ENCODE data around the gene CFAP74. TPM values are rescaled to one million over a fixed set of nuclear protein-coding genes. Genes with fewer than 3 reads are reported as not detected.

CFAP74 gene
- total RNA-seq, 1 experiment from 2014 or later: not detected

DNA sequence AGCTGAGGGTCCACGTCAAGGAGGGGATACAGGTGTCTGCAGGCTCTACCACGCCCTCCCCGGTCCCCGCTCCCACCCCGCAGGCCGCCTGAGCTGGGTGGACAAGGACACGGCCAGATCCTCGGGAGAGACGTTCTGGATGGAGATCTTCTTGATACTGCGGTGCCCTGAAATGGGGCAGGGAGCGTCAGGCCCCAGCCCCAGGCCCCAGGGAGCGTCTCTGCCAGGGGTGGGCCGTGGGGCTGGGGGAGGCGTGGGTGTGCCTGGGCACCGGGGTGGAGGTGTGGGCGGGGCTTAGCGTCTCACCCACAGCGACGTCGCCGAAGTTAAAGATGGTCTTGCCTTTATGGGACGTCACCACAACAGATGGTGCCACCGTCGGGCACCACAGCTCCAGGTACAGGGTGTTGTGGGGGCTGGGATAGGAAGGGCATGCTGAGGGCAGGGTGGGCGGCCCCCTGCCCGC lies 77.2 kb downstream of the CFAP74 start:
- Histone ChIP-seq H3K9ac (ENCODE audit: low read length) (no peak overlapping the region), H3K27me3 (ENCODE audit: low read length) (no peaks in the 10 kb centered on the region), H3K4me3 (ENCODE audit: low read length) (no peak overlapping the region), H3K79me2 (ENCODE audit: low read length) (no peaks in the 10 kb centered on the region), H2AFZ (ENCODE audit: low read length) (no peak overlapping the region), H3K9me3 (ENCODE audit: low read length) (no peaks in the 10 kb centered on the region), H4K20me1 (ENCODE audit: insufficient read depth, low read depth, low read length) (no peaks in the 10 kb centered on the region), H3K27ac (ENCODE audit: low read length) (no peak overlapping the region), H3K36me3 (ENCODE audit: insufficient read depth, low read length) (no peaks in the 10 kb centered on the region), H3K9me2 (replicated peaks; ENCODE audit: insufficient read depth, low read length) (no peaks in the 10 kb centered on the region), H3K4me2 (ENCODE audit: low read depth, low read length, poor library complexity, severe bottlenecking) (no peak overlapping the region), H3K4me1 (ENCODE audit: low read length) (no peaks in the 10 kb centered on the region)
- no peak for DNase-seq

GRCh38 chr1:1925437-1926345 lies 77.9 kb downstream of the CFAP74 start:
- Histone ChIP-seq H3K9ac (ENCODE audit: low read length) (no peak overlapping the region), H3K27ac (ENCODE audit: low read length) (no peak overlapping the region), H3K9me3 (ENCODE audit: low read length) (no peaks in the 10 kb centered on the region), H3K4me2 (ENCODE audit: low read depth, low read length, poor library complexity, severe bottlenecking) (no peak overlapping the region), H3K9me2 (replicated peaks; ENCODE audit: insufficient read depth, low read length) (no peaks in the 10 kb centered on the region), H3K36me3 (ENCODE audit: insufficient read depth, low read length) (no peaks in the 10 kb centered on the region), H3K79me2 (ENCODE audit: low read length) (no peaks in the 10 kb centered on the region), H3K4me3 (ENCODE audit: low read length) (no peak overlapping the region), H4K20me1 (ENCODE audit: insufficient read depth, low read depth, low read length) (no peaks in the 10 kb centered on the region), H3K27me3 (ENCODE audit: low read length) (no peaks in the 10 kb centered on the region), H3K4me1 (ENCODE audit: low read length) (no peaks in the 10 kb centered on the region), H2AFZ (ENCODE audit: low read length) (no peak overlapping the region)
- DNase-seq: no peak

GRCh38 chr1:1924849-1925248 lies 78.7 kb downstream of the CFAP74 start:
- Histone ChIP-seq H3K9me2 (replicated peaks; ENCODE audit: insufficient read depth, low read length) (no peaks in the 10 kb centered on the region), H3K9me3 (ENCODE audit: low read length) (no peaks in the 10 kb centered on the region), H4K20me1 (ENCODE audit: insufficient read depth, low read depth, low read length) (no peaks in the 10 kb centered on the region), H3K4me2 (ENCODE audit: low read depth, low read length, poor library complexity, severe bottlenecking) (no peak overlapping the region), H2AFZ (ENCODE audit: low read length) (no peak overlapping the region), H3K4me3 (ENCODE audit: low read length) (no peak overlapping the region), H3K79me2 (ENCODE audit: low read length) (no peaks in the 10 kb centered on the region), H3K36me3 (ENCODE audit: insufficient read depth, low read length) (no peaks in the 10 kb centered on the region), H3K27ac (ENCODE audit: low read length) (no peak overlapping the region), H3K9ac (ENCODE audit: low read length) (no peak overlapping the region), H3K27me3 (ENCODE audit: low read length) (no peaks in the 10 kb centered on the region), H3K4me1 (ENCODE audit: low read length) (peaks cover under 1% of the 10 kb centered on the region)
- no peak for DNase-seq

DNA sequence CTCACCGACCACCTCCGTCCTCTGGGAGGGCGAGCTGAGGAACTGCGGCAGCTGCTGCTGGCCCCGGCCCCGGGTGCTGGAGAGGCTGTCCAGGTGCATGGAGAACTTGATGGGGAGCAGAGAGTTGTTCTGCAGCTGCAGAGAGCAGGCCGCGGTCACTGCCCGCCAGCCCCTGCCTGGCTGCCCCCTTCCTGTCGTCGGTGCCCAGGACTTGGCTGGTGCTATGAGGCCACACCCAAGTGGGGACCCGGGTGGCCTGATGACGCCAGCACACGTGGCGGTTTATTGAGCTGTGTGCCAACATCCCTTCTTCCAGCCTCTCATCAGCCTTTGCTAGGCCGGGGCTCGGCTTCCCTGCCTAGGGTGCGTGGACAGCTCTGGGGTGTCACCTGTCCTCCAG lies 79.2 kb downstream of the CFAP74 start:
- no peaks in the 10 kb centered on the region for H3K27me3 ChIP-seq (ENCODE audit: low read length)
- H2AFZ ChIP-seq (ENCODE audit: low read length): no peak overlapping the region
- H3K27ac ChIP-seq (ENCODE audit: low read length): no peak overlapping the region
- no peaks in the 10 kb centered on the region for H3K9me2 ChIP-seq (replicated peaks; ENCODE audit: insufficient read depth, low read length)
- no peak for DNase-seq
- no peaks in the 10 kb centered on the region for H3K36me3 ChIP-seq (ENCODE audit: insufficient read depth, low read length)
- H4K20me1 ChIP-seq (ENCODE audit: insufficient read depth, low read depth, low read length): no peaks in the 10 kb centered on the region
- no peaks in the 10 kb centered on the region for H3K9me3 ChIP-seq (ENCODE audit: low read length)
- H3K4me3 ChIP-seq (ENCODE audit: low read length): no peak overlapping the region
- H3K9ac ChIP-seq (ENCODE audit: low read length): no peak overlapping the region
- H3K79me2 ChIP-seq (ENCODE audit: low read length): no peaks in the 10 kb centered on the region
- peaks cover 4% of the 10 kb centered on the region for H3K4me1 ChIP-seq (ENCODE audit: low read length)
- H3K4me2 ChIP-seq (ENCODE audit: low read depth, low read length, poor library complexity, severe bottlenecking): no peak overlapping the region

DNA sequence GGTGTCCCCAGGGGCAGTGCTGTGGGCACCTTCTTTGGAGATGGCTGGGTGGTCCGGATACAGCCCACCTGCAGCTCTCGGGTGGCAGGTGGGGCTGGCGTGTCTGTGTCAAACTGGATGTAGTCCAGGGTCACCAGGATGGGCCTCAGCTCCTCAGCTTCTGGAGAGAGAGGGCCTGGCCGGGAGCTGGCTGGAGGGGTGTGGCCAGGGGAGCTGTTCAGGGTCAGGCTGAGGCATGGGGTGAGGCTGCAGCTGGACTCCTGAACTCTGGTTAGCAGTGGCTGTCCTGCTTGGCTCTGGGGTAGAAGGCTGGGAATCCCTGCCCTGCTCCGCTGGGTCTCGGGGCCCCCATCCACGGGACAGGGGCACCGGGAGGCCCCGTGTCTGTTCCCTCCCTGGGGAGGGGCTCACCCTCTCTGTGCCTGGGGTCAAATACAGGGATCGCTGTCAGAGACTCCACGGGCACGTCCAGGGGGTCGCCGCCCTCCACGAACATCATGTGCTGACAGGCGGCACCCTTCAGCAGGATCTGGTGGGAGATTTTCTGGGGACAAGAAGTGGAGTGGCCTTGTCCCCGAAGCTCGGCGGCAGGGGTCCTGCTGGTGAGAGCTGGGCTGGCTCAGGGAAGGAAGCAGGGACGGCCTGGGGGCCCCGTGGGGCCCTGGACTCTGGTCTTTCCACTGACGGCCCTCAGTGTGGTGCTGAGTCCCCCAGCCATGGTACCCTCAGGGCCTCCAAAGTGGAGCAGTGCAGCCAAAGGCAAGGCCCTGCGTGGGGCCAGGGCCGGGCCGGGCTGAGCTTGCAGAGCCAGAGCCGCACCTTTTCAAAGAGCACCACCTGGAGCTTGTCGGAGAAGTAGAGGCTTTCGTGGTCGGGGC lies 80.4 kb downstream of the CFAP74 start:
- Histone ChIP-seq H3K9me2 (replicated peaks; ENCODE audit: insufficient read depth, low read length) (no peaks in the 10 kb centered on the region), H3K9me3 (ENCODE audit: low read length) (no peaks in the 10 kb centered on the region), H3K79me2 (ENCODE audit: low read length) (no peaks in the 10 kb centered on the region), H2AFZ (ENCODE audit: low read length) (no peak overlapping the region), H3K36me3 (ENCODE audit: insufficient read depth, low read length) (no peaks in the 10 kb centered on the region), H3K4me1 (ENCODE audit: low read length) (peaks cover 9% of the 10 kb centered on the region), H3K27me3 (ENCODE audit: low read length) (no peaks in the 10 kb centered on the region), H3K4me3 (ENCODE audit: low read length) (no peak overlapping the region), H3K27ac (ENCODE audit: low read length) (no peak overlapping the region), H3K4me2 (ENCODE audit: low read depth, low read length, poor library complexity, severe bottlenecking) (no peak overlapping the region), H4K20me1 (ENCODE audit: insufficient read depth, low read depth, low read length) (0 out of 2 replicates have a peak, but pooled peaks cover 4% of the 10 kb centered on the region), H3K9ac (ENCODE audit: low read length) (no peak overlapping the region)
- no peak for DNase-seq

DNA sequence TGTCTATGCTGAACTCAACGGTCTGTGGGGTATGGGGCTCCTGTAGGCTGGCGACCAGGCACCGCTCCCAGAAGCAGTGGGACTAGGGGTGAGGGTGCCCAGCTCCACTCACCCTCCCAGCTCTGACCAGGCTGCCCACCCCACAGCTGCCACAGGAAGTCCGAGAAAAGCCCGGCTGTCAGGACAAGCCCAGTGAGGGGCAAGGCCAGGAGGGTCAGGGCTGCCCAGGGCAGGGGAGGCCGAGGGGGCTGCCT lies 81.0 kb downstream of the CFAP74 start:
- H3K4me2 ChIP-seq (ENCODE audit: low read depth, low read length, poor library complexity, severe bottlenecking): no peak overlapping the region
- H4K20me1 ChIP-seq (ENCODE audit: insufficient read depth, low read depth, low read length): 0 out of 2 replicates have a peak, but pooled peaks cover 4% of the 10 kb centered on the region

DNA sequence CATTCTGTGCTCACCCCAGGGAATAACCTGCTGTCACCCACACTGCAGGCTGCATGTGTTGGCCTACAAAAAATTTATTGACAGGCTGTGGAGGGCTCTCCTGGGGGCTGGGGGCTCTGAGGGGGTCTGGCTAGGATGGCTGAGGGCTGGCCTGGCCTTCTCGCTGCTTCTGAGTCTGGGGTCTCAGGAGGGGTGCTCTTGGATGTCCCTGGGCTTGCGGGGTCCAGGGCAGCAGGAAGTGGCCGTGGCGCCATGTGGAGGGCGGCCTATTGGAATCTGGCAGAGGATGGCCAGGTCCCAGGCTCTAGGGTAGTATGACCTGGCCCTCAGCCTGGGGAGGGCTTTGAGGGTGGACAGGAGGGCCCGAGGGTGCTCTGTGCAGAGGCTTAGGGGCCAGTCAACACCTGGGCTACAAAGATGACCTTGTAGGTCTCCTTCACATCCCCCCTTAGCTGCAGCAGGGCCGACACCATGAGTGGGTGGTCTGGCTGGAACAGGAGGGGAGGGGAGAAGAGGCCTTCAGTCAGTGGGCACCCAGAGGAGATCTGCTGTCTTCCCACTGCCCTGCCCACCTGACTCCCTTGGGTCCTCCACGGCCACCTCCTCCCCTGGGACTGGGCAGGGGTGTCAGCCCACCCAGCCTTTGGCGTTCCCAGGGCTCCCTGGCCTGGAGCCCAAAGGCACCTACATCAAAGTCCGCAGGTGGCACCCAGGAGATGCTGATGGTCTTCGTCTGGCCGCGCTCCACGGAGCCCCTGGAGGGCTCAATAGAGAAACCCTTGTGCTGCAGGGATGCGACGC lies 81.5 kb downstream of the CFAP74 start:
- Histone ChIP-seq H4K20me1 (ENCODE audit: insufficient read depth, low read depth, low read length) (0 out of 2 replicates have a peak, but pooled peaks cover 4% of the 10 kb centered on the region), H2AFZ (ENCODE audit: low read length) (no peak overlapping the region), H3K27ac (ENCODE audit: low read length) (no peak overlapping the region), H3K4me2 (ENCODE audit: low read depth, low read length, poor library complexity, severe bottlenecking) (no peak overlapping the region), H3K27me3 (ENCODE audit: low read length) (no peaks in the 10 kb centered on the region), H3K9me2 (replicated peaks; ENCODE audit: insufficient read depth, low read length) (no peaks in the 10 kb centered on the region), H3K9me3 (ENCODE audit: low read length) (no peaks in the 10 kb centered on the region), H3K4me3 (ENCODE audit: low read length) (no peak overlapping the region), H3K36me3 (ENCODE audit: insufficient read depth, low read length) (no peaks in the 10 kb centered on the region), H3K79me2 (ENCODE audit: low read length) (no peaks in the 10 kb centered on the region), H3K9ac (ENCODE audit: low read length) (no peak overlapping the region), H3K4me1 (ENCODE audit: low read length) (peaks cover 9% of the 10 kb centered on the region)
- DNase-seq: no peak

More for the DNA sequence above, 81.0 kb downstream of the CFAP74 start:
- Histone ChIP-seq H3K36me3 (ENCODE audit: insufficient read depth, low read length) (no peaks in the 10 kb centered on the region), H3K9me3 (ENCODE audit: low read length) (no peaks in the 10 kb centered on the region), H3K27me3 (ENCODE audit: low read length) (no peaks in the 10 kb centered on the region), H3K79me2 (ENCODE audit: low read length) (no peaks in the 10 kb centered on the region), H3K4me1 (ENCODE audit: low read length) (peaks cover 9% of the 10 kb centered on the region), H3K4me3 (ENCODE audit: low read length) (no peak overlapping the region), H3K9me2 (replicated peaks; ENCODE audit: insufficient read depth, low read length) (no peaks in the 10 kb centered on the region), H3K9ac (ENCODE audit: low read length) (no peak overlapping the region), H3K27ac (ENCODE audit: low read length) (no peak overlapping the region), H2AFZ (ENCODE audit: low read length) (no peak overlapping the region)
- no peak for DNase-seq

Data from Karpas-422 (cell line).